WERI-Rb-1 (cell line): ENCODE results near the gene TMEM9.
A peak's percentile ranks its signal among the peaks of the same experiment; 100 is the strongest.

Experiments
- DNase-seq: peaks from one replicate; pipeline ENCODE4 v3.0.0-alpha.2; 2020
- H3K27ac ChIP-seq: fragments of 250-450 bp; sonication (Bioruptor Pico); 2 replicates; pipeline ENCODE4 v1.5.1; 2020; ENCODE audit warnings: mild to moderate bottlenecking, moderate library complexity
- H3K27me3 ChIP-seq: fragments of 250-450 bp; sonication (Bioruptor Pico); 2 replicates; pipeline ENCODE4 v1.5.1; 2021; ENCODE audit warnings: mild to moderate bottlenecking, low read depth, moderate library complexity; ENCODE audit not compliant: insufficient read depth, severe bottlenecking
- H3K36me3 ChIP-seq: fragments of 250-450 bp; sonication (Bioruptor Pico); 2 replicates; pipeline ENCODE4 v1.5.1; 2020; ENCODE audit warnings: mild to moderate bottlenecking, moderate library complexity
- H3K4me3 ChIP-seq: 2 replicates; pipeline ENCODE4 v1.5.1; 2011; ENCODE audit warnings: low read depth, mild to moderate bottlenecking, control low read depth, low read length
- H3K9me3 ChIP-seq: fragments of 250-450 bp; sonication (Bioruptor Pico); 2 replicates; pipeline ENCODE4 v1.5.1; 2021; ENCODE audit warnings: mild to moderate bottlenecking, moderate library complexity; ENCODE audit not compliant: severe bottlenecking
- CTCF ChIP-seq: IDR thresholded peaks from 2 replicates; pipeline ENCODE4 v1.5.1; 2011; ENCODE audit warnings: low read depth, mild to moderate bottlenecking, control low read depth, inconsistent platforms, low read length

The TMEM9 gene

GRCh38 chr1:201184307-201185122 is 30.2 kb upstream of the TMEM9 start:
- H3K9me3 ChIP-seq, result no peaks in the 10 kb centered on the region
- peak; percentile 99 for TF ChIP-seq CTCF

GRCh38 chr1:201183753-201184152 is 29.5 kb upstream of the TMEM9 start:
- Histone ChIP-seq H3K27ac (no peak overlapping the region), H3K27me3 (no peaks in the 10 kb centered on the region), H3K36me3 (no peaks in the 10 kb centered on the region), H3K4me3 (no peak overlapping the region), H3K9me3 (no peaks in the 10 kb centered on the region)
- TF ChIP-seq CTCF, result no peak
- no peak for DNase-seq

More at GRCh38 chr1:201184307-201185122, 30.2 kb upstream of the TMEM9 start:
- H3K27ac ChIP-seq, result peak overlapping the region; percentile 14; the same call in 1 of the 2 replicates
- peak; percentile 90 for DNase-seq
- H3K4me3 ChIP-seq, result no peak overlapping the region
- H3K27me3 ChIP-seq, result no peaks in the 10 kb centered on the region
- H3K36me3 ChIP-seq, result no peaks in the 10 kb centered on the region

- no peak for TF ChIP-seq CTCF
- H3K27ac ChIP-seq, result no peak overlapping the region
- H3K4me3 ChIP-seq, result no peak overlapping the region
- no peaks in the 10 kb centered on the region for H3K36me3 ChIP-seq
- H3K27me3 ChIP-seq, result no peaks in the 10 kb centered on the region
- H3K9me3 ChIP-seq, result no peaks in the 10 kb centered on the region
- no peak for DNase-seq
Observed at GRCh38 chr1:201183209-201183608, 28.9 kb upstream of the TMEM9 start.

- Histone ChIP-seq H3K36me3 (no peaks in the 10 kb centered on the region), H3K9me3 (no peaks in the 10 kb centered on the region), H3K4me3 (no peak overlapping the region), H3K27ac (no peak overlapping the region), H3K27me3 (no peaks in the 10 kb centered on the region)
- DNase-seq, result no peak
- no peak for TF ChIP-seq CTCF
Observed at GRCh38 chr1:201181726-201182125, 27.5 kb upstream of the TMEM9 start.

- no peak for TF ChIP-seq CTCF
- H3K9me3 ChIP-seq, result no peaks in the 10 kb centered on the region
- no peak overlapping the region for H3K4me3 ChIP-seq
- H3K36me3 ChIP-seq, result no peaks in the 10 kb centered on the region
- H3K27ac ChIP-seq, result no peak overlapping the region
- H3K27me3 ChIP-seq, result no peaks in the 10 kb centered on the region
- no peak for DNase-seq
Observed at GRCh38 chr1:201181323-201181722, 27.0 kb upstream of the TMEM9 start.

GRCh38 chr1:201180901-201181300 is 26.6 kb upstream of the TMEM9 start:
- TF ChIP-seq CTCF, result no peak
- H3K27ac ChIP-seq, result no peak overlapping the region
- H3K4me3 ChIP-seq, result no peak overlapping the region
- H3K36me3 ChIP-seq, result no peaks in the 10 kb centered on the region
- no peaks in the 10 kb centered on the region for H3K9me3 ChIP-seq
- no peaks in the 10 kb centered on the region for H3K27me3 ChIP-seq
- DNase-seq, result peak; percentile 67
